Body of pancreas (tissue), 4 donors: ENCODE measurements around the gene PPP1R1B.

Experiments
- CTCF ChIP-seq, 7 experiments: fragments of 450-650 bp in 4 of 7; fragments of 200-600 bp in 3 of 7; sonication (generic) in 3 of 7; IDR thresholded peaks; one replicate each; pipeline ENCODE4 v1.5.1; 2016 to 2019; ENCODE audit warnings: antibody characterized with exemption in 7 of 7
- POLR2A ChIP-seq, 3 donors: fragments of 450-650 bp; IDR thresholded peaks; one replicate each; pipeline ENCODE4 v1.6.1; 2016; ENCODE audit warnings: antibody characterized with exemption in 3 of 3, mild to moderate bottlenecking in 2 of 3

GRCh38 chr17:39602533-39603303 lies 24.0 kb upstream of the PPP1R1B start:
- no peak for TF ChIP-seq CTCF (IDR thresholded peaks at IDR 0.05)
- no peak for TF ChIP-seq POLR2A (IDR thresholded peaks at IDR 0.05)
